A673 (cell line): ENCODE data around the gene ASPSCR1.

ENCODE experiments used
- CTCF ChIP-seq: fragments of 300-800, 200-600 bp; sonication (generic); conservative IDR thresholded peaks from 2 replicates; pipeline ENCODE4 v1.5.1; 2017; ENCODE audit warnings: low read depth, mild to moderate bottlenecking, antibody characterized with exemption, low read length, moderate library complexity, mixed read lengths
- EZH2 ChIP-seq: fragments of 200-600 bp; sonication (generic); IDR thresholded peaks from 2 replicates; pipeline ENCODE4 v1.6.1; 2017; ENCODE audit warnings: borderline replicate concordance, low read depth, mild to moderate bottlenecking, mixed read lengths, antibody characterized with exemption, low read length; ENCODE audit not compliant: poor library complexity, severe bottlenecking

DNA sequence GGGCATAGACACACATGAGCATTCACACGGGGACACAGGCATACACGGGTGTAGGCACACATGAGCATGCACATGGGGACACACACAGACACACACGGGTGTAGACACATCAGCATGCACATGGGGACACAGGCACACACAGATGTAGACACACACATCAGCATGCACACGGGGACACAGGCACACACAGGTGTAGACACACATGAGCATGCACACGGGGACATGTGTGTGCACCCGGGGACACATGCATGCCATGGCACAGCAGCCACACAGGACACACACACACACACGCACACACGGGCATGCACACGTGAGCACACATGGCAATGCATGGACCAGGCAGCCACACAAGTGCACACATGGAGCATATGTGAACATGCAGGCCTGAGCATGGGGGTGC, 65.2 kb downstream of the ASPSCR1 start:
- TF ChIP-seq CTCF (no peak), EZH2 (no peak)
